Fibroblast of lung (primary cell): Measurements from ENCODE around the gene ANGPT4. TPM values are rescaled to one million over a fixed set of nuclear protein-coding genes. Genes with fewer than 3 reads are reported as not detected.
"Not testable (repeated sequence)": the region's sequence is repeated elsewhere in the genome, so short reads cannot be mapped to it uniquely, and the experiment has no call there.

Experiments
- DNase-seq, 2 donors: peaks; one replicate each; pipeline versions ENCODE4 v3.0.0 to v3.0.0-alpha.2; 2010; ENCODE audit warnings: low read depth in 2 of 2
- H2AFZ ChIP-seq: 2 replicates; pipeline ENCODE4 v1.5.1; 2012; ENCODE audit warnings: low read length, control low read depth, inconsistent platforms
- H3K27ac ChIP-seq: 2 replicates; pipeline ENCODE4 v1.5.1; 2011; ENCODE audit warnings: low read length, control low read depth; ENCODE audit not compliant: insufficient read depth
- H3K27me3 ChIP-seq: 2 replicates; pipeline ENCODE4 v1.5.1; 2011; ENCODE audit warnings: mild to moderate bottlenecking, low read length; ENCODE audit not compliant: control insufficient read depth, insufficient read depth
- H3K36me3 ChIP-seq: 2 replicates; pipeline ENCODE4 v1.5.1; 2011; ENCODE audit warnings: low read length; ENCODE audit not compliant: control insufficient read depth, insufficient read depth
- H3K4me1 ChIP-seq: 2 replicates; pipeline ENCODE4 v1.5.1; 2011; ENCODE audit warnings: low read length; ENCODE audit not compliant: control insufficient read depth, insufficient read depth; ENCODE audit errors: extremely low read depth
- H3K4me2 ChIP-seq: 2 replicates; pipeline ENCODE4 v1.5.1; 2011; ENCODE audit warnings: low read length, control low read depth; ENCODE audit not compliant: insufficient read depth; ENCODE audit errors: extremely low read depth
- H3K4me3 ChIP-seq, 4 experiments: fragments of 200-600 bp in 1 of 4; sonication (generic) in 1 of 4; replicated peaks in 1 of 4; 2 replicates each; pipeline ENCODE4 v1.5.1; 2011 to 2016; ENCODE audit warnings: low read length in 4 of 4, low read depth in 3 of 4, mild to moderate bottlenecking in 3 of 4, control low read depth in 2 of 4, inconsistent platforms in 1 of 4, mixed read lengths in 1 of 4; ENCODE audit not compliant: insufficient read depth in 1 of 4; ENCODE audit errors: control extremely low read depth in 1 of 4
- H3K79me2 ChIP-seq: 2 replicates; pipeline ENCODE4 v1.5.1; 2012; ENCODE audit warnings: mild to moderate bottlenecking, low read length, inconsistent platforms; ENCODE audit not compliant: control insufficient read depth, insufficient read depth
- H3K9ac ChIP-seq: 2 replicates; pipeline ENCODE4 v1.5.1; 2011; ENCODE audit warnings: mild to moderate bottlenecking, low read length, control low read depth; ENCODE audit not compliant: insufficient read depth
- H3K9me3 ChIP-seq: 2 replicates; pipeline ENCODE4 v1.5.1; 2012; ENCODE audit warnings: low read depth, low read length; ENCODE audit not compliant: control insufficient read depth, insufficient read depth
- H4K20me1 ChIP-seq: 2 replicates; pipeline ENCODE4 v1.5.1; 2011; ENCODE audit warnings: low read length; ENCODE audit not compliant: control insufficient read depth, insufficient read depth; ENCODE audit errors: extremely low read depth
- EZH2 ChIP-seq: IDR thresholded peaks from 2 replicates; pipeline ENCODE4 v1.5.1; 2012; ENCODE audit warnings: low read length, control low read depth, mild to moderate bottlenecking; ENCODE audit errors: missing control alignments
- polyA plus RNA-seq, 2 donors: library from polyadenylated mRNA; depleted of rRNA in 1 of 2; stranded (reverse) in 1 of 2; unstranded in 1 of 2; fragments of >200 nt; gene quantifications; 2 replicates each; pipeline ENCODE4 v1.2.1, GENCODE V29; 2011 to 2012; ENCODE audit warnings: missing spikeins in 1 of 2
- total RNA-seq: library from RNA; depleted of rRNA; stranded (reverse); fragments of >200 nt; gene quantifications from 2 replicates; pipeline ENCODE4 v1.2.1, GENCODE V29; 2014
- TF ChIP-seq, protein P1 (sequence below), 2 donors: IDR thresholded peaks in 1 of 2; conservative IDR thresholded peaks in 1 of 2; 1 replicate in 1 of 2; 2 replicates in 1 of 2; pipeline ENCODE4 v1.5.1; 2011 to 2012; ENCODE audit warnings: low read length in 2 of 2, control low read depth in 1 of 2, inconsistent platforms in 1 of 2, low read depth in 1 of 2, mild to moderate bottlenecking in 1 of 2

ANGPT4 gene
- total and polyA plus RNA-seq, 2 donors (not counting 1 experiment from before 2014, with no cell fraction given): under 0.01 TPM; not detected in 1

DNA sequence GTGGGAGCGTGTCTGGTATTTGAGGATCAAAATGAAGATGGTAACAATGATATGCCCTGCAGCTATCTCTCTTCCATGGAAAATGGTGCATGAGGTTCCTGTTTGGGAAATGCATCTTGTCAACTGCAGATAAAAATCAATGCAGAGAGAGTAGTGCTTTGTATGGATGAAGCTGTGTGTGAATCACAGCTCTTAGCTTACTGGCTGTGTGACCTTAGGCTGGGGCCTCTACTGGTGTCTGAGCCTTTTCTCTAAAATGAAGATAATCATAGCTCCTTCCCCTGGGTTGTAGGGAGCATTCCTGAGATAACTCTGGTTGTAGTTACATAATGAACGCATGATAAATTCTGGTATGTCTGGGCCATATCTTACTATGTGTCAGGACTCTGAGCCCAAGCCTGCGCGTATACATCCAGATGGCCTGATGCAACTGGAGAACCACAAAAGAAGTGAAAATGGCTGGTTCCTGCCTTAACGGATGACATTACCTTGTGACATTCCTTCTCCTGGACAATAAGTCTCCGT is 19.6 kb downstream of the ANGPT4 start:
- H3K36me3 ChIP-seq: no peaks in the 10 kb centered on the region
- no peak for DNase-seq
- no peak overlapping the region for H3K27ac ChIP-seq
- no peaks in the 10 kb centered on the region for H3K79me2 ChIP-seq
- H3K9ac ChIP-seq: no peak overlapping the region
- no peaks in the 10 kb centered on the region for H3K4me1 ChIP-seq
- H3K9me3 ChIP-seq: no peaks in the 10 kb centered on the region
- H4K20me1 ChIP-seq: no peaks in the 10 kb centered on the region
- TF ChIP-seq EZH2: no peak
- TF ChIP-seq, protein P1, sequence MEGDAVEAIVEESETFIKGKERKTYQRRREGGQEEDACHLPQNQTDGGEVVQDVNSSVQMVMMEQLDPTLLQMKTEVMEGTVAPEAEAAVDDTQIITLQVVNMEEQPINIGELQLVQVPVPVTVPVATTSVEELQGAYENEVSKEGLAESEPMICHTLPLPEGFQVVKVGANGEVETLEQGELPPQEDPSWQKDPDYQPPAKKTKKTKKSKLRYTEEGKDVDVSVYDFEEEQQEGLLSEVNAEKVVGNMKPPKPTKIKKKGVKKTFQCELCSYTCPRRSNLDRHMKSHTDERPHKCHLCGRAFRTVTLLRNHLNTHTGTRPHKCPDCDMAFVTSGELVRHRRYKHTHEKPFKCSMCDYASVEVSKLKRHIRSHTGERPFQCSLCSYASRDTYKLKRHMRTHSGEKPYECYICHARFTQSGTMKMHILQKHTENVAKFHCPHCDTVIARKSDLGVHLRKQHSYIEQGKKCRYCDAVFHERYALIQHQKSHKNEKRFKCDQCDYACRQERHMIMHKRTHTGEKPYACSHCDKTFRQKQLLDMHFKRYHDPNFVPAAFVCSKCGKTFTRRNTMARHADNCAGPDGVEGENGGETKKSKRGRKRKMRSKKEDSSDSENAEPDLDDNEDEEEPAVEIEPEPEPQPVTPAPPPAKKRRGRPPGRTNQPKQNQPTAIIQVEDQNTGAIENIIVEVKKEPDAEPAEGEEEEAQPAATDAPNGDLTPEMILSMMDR (conservative IDR thresholded peaks at IDR 0.05 in 1 of 2, IDR thresholded peaks at IDR 0.05 in 1 of 2; ENCODE audit: low read depth in 1 of 2, low read length in 2 of 2): no peak
- no peak overlapping the region for H3K4me3 ChIP-seq
- no peaks in the 10 kb centered on the region for H3K27me3 ChIP-seq
- no peak overlapping the region for H2AFZ ChIP-seq
- H3K4me2 ChIP-seq: no peak overlapping the region

DNA sequence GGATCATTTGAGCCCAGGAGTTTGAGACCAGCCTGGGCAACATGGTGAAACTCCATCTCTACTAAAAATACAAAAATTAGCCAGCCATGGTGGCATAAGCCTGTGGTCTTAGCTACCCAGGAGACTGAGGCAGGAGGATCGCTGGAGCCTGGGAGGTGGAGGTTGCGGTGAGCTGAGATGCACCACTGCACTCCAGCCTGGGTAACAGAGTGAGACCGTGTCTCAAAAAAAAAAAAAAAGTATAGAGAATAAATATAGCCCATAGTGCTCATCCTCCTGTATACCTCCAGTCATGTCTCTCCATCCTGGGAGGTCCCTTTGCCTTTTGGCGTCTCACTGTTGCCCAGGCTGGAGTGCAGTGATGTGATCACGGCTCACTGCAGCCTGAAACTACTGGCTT is 23.8 kb downstream of the ANGPT4 start:
- not testable (repeated sequence) for H3K9me3 ChIP-seq, H3K4me3 ChIP-seq, H3K79me2 ChIP-seq, H3K4me1 ChIP-seq, DNase-seq, H3K4me2 ChIP-seq, H3K36me3 ChIP-seq, H3K27me3 ChIP-seq, H2AFZ ChIP-seq, H4K20me1 ChIP-seq, H3K9ac ChIP-seq, H3K27ac ChIP-seq

DNA sequence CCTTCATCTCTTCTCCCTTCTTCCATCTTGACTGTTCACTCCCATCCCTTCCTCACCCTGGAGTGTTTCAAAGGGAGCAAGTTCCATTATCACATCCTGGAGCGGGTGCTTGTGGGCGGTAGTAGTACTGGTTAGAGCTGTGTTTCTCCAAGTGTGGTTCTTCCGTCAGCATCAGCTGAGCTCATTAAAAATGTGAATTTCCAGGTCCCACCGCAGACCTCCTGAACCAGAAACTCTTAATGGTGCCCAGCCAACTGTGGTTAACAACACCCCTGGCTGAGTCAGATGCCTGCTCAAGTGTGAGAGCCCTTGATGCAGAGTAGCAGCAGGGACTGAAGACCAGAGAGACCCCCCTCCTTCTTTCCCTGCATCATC is 24.4 kb downstream of the ANGPT4 start:
- H3K4me2 ChIP-seq: no peak overlapping the region
- H4K20me1 ChIP-seq: no peaks in the 10 kb centered on the region
- DNase-seq: peak in 1 of 2 donors; percentile 34
- no peaks in the 10 kb centered on the region for H3K36me3 ChIP-seq
- no peaks in the 10 kb centered on the region for H3K27me3 ChIP-seq
- no peak overlapping the region for H3K9ac ChIP-seq
- no peak overlapping the region for H3K4me3 ChIP-seq
- H3K27ac ChIP-seq: no peak overlapping the region
- no peaks in the 10 kb centered on the region for H3K4me1 ChIP-seq
- no peaks in the 10 kb centered on the region for H3K79me2 ChIP-seq
- H3K9me3 ChIP-seq: no peaks in the 10 kb centered on the region
- H2AFZ ChIP-seq: no peak overlapping the region
- TF ChIP-seq, protein P1 (conservative IDR thresholded peaks at IDR 0.05 in 1 of 2, IDR thresholded peaks at IDR 0.05 in 1 of 2; ENCODE audit: low read depth in 1 of 2, low read length in 2 of 2): no peak
- TF ChIP-seq EZH2: no peak
